ENCODE data around the gene TBC1D14.

- TF ChIP-seq POLR2A (IDR thresholded peaks at IDR 0.05) (no peak), CTCF (IDR thresholded peaks at IDR 0.05) (no peak)
Observed at GRCh38 chr4:7061815-7062214, 152.2 kb downstream of the TBC1D14 start.

All from heart left ventricle (tissue), 13 donors.